ENCODE measurements around the gene TYMP.
A peak's percentile ranks its signal among the peaks of the same experiment; 100 is the strongest.

TYMP gene, protein sequence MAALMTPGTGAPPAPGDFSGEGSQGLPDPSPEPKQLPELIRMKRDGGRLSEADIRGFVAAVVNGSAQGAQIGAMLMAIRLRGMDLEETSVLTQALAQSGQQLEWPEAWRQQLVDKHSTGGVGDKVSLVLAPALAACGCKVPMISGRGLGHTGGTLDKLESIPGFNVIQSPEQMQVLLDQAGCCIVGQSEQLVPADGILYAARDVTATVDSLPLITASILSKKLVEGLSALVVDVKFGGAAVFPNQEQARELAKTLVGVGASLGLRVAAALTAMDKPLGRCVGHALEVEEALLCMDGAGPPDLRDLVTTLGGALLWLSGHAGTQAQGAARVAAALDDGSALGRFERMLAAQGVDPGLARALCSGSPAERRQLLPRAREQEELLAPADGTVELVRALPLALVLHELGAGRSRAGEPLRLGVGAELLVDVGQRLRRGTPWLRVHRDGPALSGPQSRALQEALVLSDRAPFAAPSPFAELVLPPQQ

GRCh38 chr22:50529897-50530579 lies at the start of gene TYMP:
TYMP (minus strand) TSS chr22:50530012; CDS start chr22:50529709, 303 bp downstream.
- Histone ChIP-seq H3K4me3 (ENCODE audit: low read depth, low read length) (no peak within 1 kb of the TSS), H3K9me3 (ENCODE audit: severe bottlenecking) (peaks cover 11% of the 10 kb centered on the region), H3K27ac (no peak within 1 kb of the TSS), H3K27me3 (ENCODE audit: insufficient read depth, low read depth, severe bottlenecking) (no peaks in the 10 kb centered on the region), H3K36me3 (no peaks in the 10 kb centered on the region)
- DNase-seq = no peak
- TF ChIP-seq CTCF (IDR thresholded peaks at IDR 0.05; ENCODE audit: low read depth, low read length) = no peak

DNA sequence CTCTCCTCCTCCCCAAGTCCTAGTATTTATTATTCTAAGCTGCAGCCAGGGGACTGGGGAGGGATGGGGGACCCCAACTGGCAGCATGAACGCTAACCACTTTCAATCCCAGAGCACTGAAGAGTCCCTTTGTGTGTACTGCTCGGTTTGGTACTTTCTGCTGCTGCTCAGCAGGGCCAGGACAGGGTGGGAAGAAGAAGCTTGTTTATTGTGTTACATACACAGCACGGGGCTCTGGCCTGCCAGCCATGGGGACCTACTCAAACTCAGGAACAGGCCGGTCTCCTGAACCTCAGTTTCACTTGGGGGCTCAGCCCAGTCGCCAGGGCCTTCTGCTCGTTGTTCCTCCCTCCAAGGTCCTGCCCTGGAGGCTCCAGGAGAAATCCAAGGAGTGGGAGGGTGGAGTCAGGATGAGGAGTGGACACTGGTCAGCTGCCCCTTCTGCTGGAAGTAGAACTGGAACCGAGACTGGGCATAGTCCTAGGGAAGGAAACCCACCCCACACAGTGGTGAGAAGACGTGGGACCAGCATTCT lies 49.0 kb upstream of the TYMP start:
- no peak for DNase-seq
- H3K27ac ChIP-seq = no peak overlapping the region
- no peak for TF ChIP-seq CTCF (IDR thresholded peaks at IDR 0.05; ENCODE audit: low read depth, low read length)
- H3K36me3 ChIP-seq = peaks cover 42% of the 10 kb centered on the region
- no peak overlapping the region for H3K4me3 ChIP-seq (ENCODE audit: low read depth, low read length)
- no peaks in the 10 kb centered on the region for H3K9me3 ChIP-seq (ENCODE audit: severe bottlenecking)
- no peaks in the 10 kb centered on the region for H3K27me3 ChIP-seq (ENCODE audit: insufficient read depth, low read depth, severe bottlenecking)

DNA sequence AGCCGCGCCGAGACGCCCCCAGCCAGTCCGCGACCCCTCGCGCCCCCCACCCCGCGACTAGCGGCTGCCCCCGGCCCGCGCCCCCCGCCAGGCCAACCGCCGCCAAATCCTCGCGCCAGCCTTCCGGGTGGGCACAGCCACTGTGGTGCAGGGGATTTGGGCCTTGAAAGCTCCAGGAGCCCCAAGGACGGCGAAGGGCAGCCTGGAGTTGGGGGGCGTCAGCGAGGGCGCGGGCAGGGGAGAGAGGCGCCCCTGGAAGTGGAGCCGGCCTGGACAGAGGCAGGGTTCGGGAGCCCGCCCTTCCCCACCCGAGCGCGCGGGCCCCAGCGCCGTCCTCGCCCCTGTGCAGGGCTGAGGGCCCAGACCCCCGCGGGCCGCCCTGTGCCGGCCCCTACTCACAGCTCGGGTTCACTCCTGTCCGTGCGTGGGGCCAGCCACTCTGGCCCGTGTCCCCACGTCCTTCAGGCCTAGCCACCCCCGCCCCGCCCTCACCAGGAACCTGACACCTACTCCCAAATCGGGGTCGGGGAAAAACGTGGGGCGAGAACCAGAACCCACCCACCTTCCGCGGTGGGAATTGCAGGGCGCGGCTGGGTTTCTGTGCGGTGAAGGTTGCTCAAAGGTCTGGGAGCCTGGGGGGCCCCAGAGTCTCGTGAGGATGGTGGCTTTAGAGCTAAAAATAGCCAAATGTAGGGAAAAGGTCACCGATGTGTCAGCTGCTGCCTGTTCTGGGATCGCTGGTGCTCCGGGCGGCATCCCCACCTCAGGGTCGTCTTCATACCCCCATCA lies 48.4 kb upstream of the TYMP start, which contains the start of gene CPT1B:
Gene CPT1B (minus strand): TSS at position 441 of the 789 bp plus-strand sequence. CDS start 512 bp downstream, outside the sequence.
- no peak within 1 kb of the TSS; the same call in 1 of the 2 replicates for H3K27ac ChIP-seq
- H3K27me3 ChIP-seq (ENCODE audit: insufficient read depth, low read depth, severe bottlenecking) = no peaks in the 10 kb centered on the region
- peaks cover 39% of the 10 kb centered on the region for H3K36me3 ChIP-seq
- no peak for DNase-seq
- H3K4me3 ChIP-seq (ENCODE audit: low read depth, low read length) = no peak within 1 kb of the TSS
- no peak for TF ChIP-seq CTCF (IDR thresholded peaks at IDR 0.05; ENCODE audit: low read depth, low read length)
- no peaks in the 10 kb centered on the region for H3K9me3 ChIP-seq (ENCODE audit: severe bottlenecking)

DNA sequence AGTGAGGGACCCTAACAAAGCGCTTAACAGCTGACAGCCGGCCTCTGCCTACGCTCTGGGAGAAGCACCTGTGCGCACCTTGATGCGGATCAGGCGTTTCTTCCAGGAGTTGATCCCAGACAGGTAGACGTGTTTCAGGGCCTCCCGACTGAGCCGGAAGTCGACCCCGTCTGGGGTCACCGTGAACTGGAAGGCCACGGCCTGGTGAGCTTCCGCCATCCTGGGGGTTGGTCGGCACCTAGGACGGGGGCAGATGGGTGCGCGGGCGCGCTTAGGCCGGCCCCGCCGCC lies 47.8 kb upstream of the TYMP start:
- H3K27me3 ChIP-seq (ENCODE audit: insufficient read depth, low read depth, severe bottlenecking) = no peaks in the 10 kb centered on the region
- H3K4me3 ChIP-seq (ENCODE audit: low read depth, low read length) = no peak overlapping the region
- no peaks in the 10 kb centered on the region for H3K9me3 ChIP-seq (ENCODE audit: severe bottlenecking)
- TF ChIP-seq CTCF (IDR thresholded peaks at IDR 0.05; ENCODE audit: low read depth, low read length) = no peak
- no peak overlapping the region for H3K27ac ChIP-seq
- no peak for DNase-seq
- peaks cover 37% of the 10 kb centered on the region for H3K36me3 ChIP-seq

- TF ChIP-seq CTCF (IDR thresholded peaks at IDR 0.05; ENCODE audit: low read depth, low read length) = no peak
- Histone ChIP-seq H3K9me3 (ENCODE audit: severe bottlenecking) (no peaks in the 10 kb centered on the region), H3K27ac (peak overlapping the region; percentile 71), H3K27me3 (ENCODE audit: insufficient read depth, low read depth, severe bottlenecking) (no peaks in the 10 kb centered on the region), H3K36me3 (peaks cover 34% of the 10 kb centered on the region), H3K4me3 (ENCODE audit: low read depth, low read length) (no peak overlapping the region)
- no peak for DNase-seq
These were observed 47.2 kb upstream of the TYMP start for GRCh38 chr22:50576806-50577696.
